SJSA1 (cell line): ENCODE data around the gene RASA3. TPM values are rescaled to one million over a fixed set of nuclear protein-coding genes. Genes with fewer than 3 reads are reported as not detected.
"Not testable (repeated sequence)": the region's sequence is repeated elsewhere in the genome, so short reads cannot be mapped to it uniquely, and the experiment has no call there.

Experiments
- DNase-seq, 2 experiments: peaks; one replicate each; pipeline ENCODE4 v3.0.0-alpha.2; 2015 to 2020; ENCODE audit warnings: low spot score in 2 of 2, low read depth in 1 of 2
- H3K27ac ChIP-seq: fragments of 250-450 bp; sonication (Bioruptor Pico); 2 replicates; pipeline ENCODE4 v1.5.1; 2020; ENCODE audit warnings: mild to moderate bottlenecking, moderate library complexity
- H3K27me3 ChIP-seq: fragments of 250-450 bp; sonication (Bioruptor Pico); replicated peaks from 2 replicates; pipeline ENCODE4 v1.5.1; 2020; ENCODE audit warnings: mild to moderate bottlenecking, moderate library complexity
- H3K36me3 ChIP-seq: fragments of 250-450 bp; sonication (Bioruptor Pico); 2 replicates; pipeline ENCODE4 v1.5.1; 2020; ENCODE audit warnings: mild to moderate bottlenecking
- H3K4me1 ChIP-seq: fragments of 250-450 bp; sonication (Bioruptor Pico); replicated peaks from 2 replicates; pipeline ENCODE4 v1.6.1; 2021; ENCODE audit warnings: mild to moderate bottlenecking
- H3K4me3 ChIP-seq: fragments of 250-450 bp; sonication (Bioruptor Pico); 2 replicates; pipeline ENCODE4 v1.5.1; 2020; ENCODE audit warnings: mild to moderate bottlenecking
- H3K9me3 ChIP-seq: fragments of 250-450 bp; sonication (Bioruptor Pico); replicated peaks from 2 replicates; pipeline ENCODE4 v1.5.1; 2020; ENCODE audit warnings: mild to moderate bottlenecking
- total RNA-seq: library from RNA; depleted of rRNA; stranded (reverse); fragments of >200 nt; shearing (Covaris generic); gene quantifications from 2 replicates; pipeline ENCODE4 v1.2.3, GENCODE V29; 2014

Gene RASA3
- total RNA-seq, 1 experiment from 2014 or later = 19.8 TPM

DNA sequence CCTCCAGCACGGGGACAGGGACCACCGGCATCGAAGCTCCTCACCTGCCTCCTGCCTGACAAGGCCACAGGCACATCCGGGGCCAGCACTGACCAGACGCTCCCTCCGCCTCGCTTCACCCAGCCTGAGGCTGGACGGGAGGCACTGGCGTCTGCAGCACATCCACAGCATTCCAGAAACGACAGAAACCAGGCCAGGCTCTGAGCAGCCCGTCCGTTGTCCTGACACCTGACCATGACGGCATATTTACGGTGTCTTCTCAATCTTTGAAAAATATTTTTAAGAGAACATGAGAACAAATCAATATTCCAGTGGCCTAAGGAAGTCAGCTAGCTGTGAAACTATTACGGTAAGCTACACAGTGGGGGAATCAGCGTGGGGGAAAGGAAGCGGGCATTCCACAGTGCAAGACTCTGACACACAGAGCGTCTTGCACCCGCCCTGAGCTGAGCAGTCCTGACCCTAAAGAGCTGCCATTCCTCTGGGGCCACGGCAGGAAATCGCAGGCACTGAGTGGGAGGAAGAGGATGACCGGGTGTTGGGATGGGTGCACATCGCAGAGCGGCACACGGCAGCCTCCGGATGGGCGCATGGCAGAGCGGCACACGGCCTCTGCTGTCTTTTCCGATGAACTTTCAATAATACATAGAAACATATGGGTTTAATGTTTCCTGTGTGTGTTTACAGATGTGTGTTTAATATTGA lies 26.8 kb downstream of the RASA3 start:
- Histone ChIP-seq H3K9me3 (no peaks in the 10 kb centered on the region), H3K4me3 (no peak overlapping the region), H3K27ac (no peak overlapping the region), H3K4me1 (peaks cover 11% of the 10 kb centered on the region), H3K27me3 (no peaks in the 10 kb centered on the region), H3K36me3 (peaks cover 10% of the 10 kb centered on the region; the same call in 1 of the 2 replicates)
- no peak for DNase-seq

DNA sequence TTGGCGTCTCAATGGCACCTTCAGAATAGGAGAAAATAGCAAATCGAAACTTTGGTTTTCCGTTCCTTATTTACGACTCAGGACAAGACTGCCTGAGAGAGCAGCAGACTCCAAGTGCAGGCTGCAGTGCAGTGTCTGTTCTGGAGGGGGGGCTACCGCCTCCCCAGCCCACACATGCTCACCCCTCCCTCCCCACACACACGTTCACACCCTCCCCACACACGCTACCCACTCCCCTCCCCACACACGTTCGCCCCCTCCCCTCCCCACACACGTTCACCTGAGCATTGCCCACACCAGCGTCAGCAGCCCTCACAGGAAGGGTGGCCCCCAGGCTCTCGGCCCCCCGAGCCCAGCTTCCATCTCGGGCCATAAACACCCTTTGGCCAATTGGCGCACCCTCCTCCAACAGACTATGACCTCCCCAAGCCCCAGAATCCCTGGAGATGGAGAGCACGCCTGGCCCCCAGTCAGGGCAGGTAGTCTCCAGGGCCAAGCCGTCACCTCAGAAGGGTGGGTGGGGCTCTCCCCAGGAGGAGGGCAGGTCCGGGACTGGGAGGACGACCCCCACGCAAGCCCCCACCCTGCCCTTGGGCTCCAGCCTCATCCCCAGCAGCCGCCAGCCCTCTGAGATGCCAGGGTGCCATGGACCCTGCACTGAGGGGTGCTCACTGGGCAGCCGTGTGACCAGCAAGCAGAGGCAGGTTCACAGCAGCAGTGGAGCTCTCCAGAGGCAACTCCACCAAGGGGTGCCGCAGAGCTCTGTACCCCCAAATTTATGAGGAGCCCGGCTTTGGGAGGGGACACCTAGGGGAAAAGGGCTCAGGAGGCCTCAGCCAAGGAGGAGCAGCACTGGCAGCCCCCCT lies 27.5 kb downstream of the RASA3 start:
- no peak overlapping the region for H3K27ac ChIP-seq

DNA sequence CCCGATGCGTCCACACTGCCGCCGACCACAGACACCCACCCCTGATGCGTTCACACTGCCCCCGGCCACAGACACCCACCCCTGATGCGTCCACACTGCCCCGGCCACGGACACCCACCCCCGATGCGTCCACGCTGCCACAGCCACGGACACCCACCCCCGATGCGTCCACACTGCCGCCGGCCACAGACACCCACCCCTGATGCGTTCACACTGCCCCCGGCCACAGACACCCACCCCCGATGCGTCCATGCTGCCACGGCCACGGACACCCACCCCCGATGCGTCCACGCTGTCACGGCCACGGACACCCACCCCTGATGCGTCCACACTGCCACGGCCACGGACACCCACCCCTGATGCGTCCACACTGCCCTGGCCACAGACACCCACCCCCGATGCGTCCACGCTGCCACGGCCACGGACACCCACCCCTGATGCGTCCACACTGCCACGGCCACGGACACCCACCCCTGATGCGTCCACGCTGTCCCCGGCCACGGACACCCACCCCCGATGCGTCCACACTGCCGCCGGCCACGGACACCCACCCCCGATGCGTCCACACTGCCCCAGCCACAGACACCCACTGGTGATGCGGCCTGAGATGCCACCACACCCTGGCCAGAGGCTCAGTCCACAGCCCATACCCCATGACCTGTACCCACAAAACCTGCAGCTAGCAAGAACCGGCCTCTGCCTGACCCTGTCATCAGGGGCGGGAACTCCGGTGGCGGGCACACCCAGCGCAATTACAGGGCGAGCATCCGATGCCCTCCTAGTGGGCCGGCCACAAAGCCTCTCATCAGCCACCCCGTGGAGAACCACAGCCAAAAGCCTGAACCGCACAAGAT lies 28.4 kb downstream of the RASA3 start:
- peaks cover 13% of the 10 kb centered on the region for H3K4me1 ChIP-seq
- H3K4me3 ChIP-seq = no peak overlapping the region
- H3K27me3 ChIP-seq = no peaks in the 10 kb centered on the region
- no peak for DNase-seq
- H3K9me3 ChIP-seq = no peaks in the 10 kb centered on the region
- no peak overlapping the region for H3K27ac ChIP-seq
- peaks cover 9% of the 10 kb centered on the region; the same call in 1 of the 2 replicates for H3K36me3 ChIP-seq

More for the DNA sequence above, 27.5 kb downstream of the RASA3 start:
- peaks cover 11% of the 10 kb centered on the region for H3K4me1 ChIP-seq
- H3K4me3 ChIP-seq = no peak overlapping the region
- no peaks in the 10 kb centered on the region for H3K9me3 ChIP-seq
- H3K36me3 ChIP-seq = peaks cover 10% of the 10 kb centered on the region; the same call in 1 of the 2 replicates
- no peak for DNase-seq
- H3K27me3 ChIP-seq = no peaks in the 10 kb centered on the region

DNA sequence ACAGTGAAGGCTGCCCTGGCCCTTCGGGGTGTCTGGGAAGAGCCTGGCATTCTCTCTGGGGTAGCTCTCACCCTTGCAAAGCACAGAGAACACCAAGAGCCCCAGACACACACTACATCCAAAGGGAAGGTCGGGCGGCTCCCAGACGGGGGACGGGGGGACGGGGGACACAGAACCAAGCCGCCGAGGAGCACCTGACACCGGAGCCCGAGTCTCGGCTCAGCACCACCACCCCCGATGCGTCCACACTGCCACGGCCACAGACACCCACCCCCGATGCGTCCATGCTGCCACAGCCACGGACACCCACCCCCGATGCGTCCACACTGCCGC lies 29.2 kb downstream of the RASA3 start:
- not testable (repeated sequence) for H3K27me3 ChIP-seq, H3K9me3 ChIP-seq, H3K4me3 ChIP-seq, H3K36me3 ChIP-seq, H3K27ac ChIP-seq, DNase-seq
- peaks cover 21% of the 10 kb centered on the region for H3K4me1 ChIP-seq

DNA sequence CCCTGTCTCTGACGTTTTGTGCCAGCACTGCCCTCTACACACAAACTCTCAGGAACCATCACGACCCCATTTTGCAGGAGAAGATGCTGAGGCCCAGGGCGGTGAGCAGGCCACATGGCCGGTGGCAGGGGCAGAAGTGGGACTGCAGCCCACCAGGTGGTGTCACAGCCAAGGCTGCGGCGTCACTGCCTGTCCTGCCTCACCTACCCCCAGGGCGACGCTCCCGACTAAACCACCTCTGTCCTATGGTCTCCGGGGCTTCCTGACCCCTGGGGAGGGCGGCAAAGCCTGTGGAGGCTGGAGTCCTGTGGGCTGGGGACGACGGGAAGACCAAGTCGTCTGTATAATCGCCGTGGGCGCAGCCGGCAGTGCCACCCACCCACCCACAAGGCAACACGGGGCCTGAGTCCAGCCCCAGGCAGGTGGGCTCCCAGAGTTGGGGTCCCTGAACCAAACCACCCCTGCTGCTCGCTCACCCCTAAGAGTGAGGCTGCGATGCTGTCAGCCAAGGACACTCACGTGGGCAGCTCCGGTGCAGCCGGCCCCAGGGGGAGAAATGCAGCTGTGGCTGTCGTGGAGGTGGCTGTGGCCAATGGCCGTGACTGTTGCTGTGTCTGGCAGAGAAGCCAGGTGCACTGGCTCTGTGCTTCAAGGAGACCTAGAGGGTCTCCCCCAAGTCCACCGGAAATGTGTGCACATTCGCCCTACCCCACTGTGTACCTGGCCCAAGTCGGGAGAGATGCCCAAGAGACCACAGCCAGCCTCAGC lies 29.7 kb downstream of the RASA3 start:
- H3K4me1 ChIP-seq = peaks cover 22% of the 10 kb centered on the region
- no peak for DNase-seq

DNA sequence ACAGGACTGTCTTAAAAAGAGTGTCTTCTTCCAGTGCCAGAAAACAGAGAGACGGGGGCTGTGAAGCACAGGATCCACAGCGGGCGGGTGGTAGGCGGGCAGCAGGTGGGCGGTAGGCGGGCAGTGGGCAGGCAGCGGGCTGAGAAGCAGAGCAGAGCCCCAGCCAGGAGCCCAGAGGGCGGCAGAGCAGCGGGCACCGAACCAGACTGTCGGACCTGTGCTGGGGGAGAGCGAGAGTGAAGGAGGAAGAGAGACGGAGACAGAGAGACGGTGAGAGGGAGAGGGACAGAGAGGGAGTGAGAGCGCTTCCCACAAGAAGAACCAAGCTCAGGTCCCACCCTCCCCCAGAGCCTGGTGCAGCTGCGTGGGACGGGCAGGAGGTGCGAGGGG lies 30.3 kb downstream of the RASA3 start:
- DNase-seq = no peak
- Histone ChIP-seq H3K27ac (no peak overlapping the region), H3K27me3 (no peaks in the 10 kb centered on the region), H3K4me1 (peaks cover 22% of the 10 kb centered on the region), H3K4me3 (no peak overlapping the region), H3K36me3 (peaks cover under 1% of the 10 kb centered on the region; the same call in 1 of the 2 replicates), H3K9me3 (no peaks in the 10 kb centered on the region)

More for the DNA sequence above, 29.7 kb downstream of the RASA3 start:
- Histone ChIP-seq H3K27me3 (no peaks in the 10 kb centered on the region), H3K27ac (no peak overlapping the region), H3K36me3 (peaks cover 3% of the 10 kb centered on the region; the same call in 1 of the 2 replicates), H3K4me3 (no peak overlapping the region), H3K9me3 (no peaks in the 10 kb centered on the region)

DNA sequence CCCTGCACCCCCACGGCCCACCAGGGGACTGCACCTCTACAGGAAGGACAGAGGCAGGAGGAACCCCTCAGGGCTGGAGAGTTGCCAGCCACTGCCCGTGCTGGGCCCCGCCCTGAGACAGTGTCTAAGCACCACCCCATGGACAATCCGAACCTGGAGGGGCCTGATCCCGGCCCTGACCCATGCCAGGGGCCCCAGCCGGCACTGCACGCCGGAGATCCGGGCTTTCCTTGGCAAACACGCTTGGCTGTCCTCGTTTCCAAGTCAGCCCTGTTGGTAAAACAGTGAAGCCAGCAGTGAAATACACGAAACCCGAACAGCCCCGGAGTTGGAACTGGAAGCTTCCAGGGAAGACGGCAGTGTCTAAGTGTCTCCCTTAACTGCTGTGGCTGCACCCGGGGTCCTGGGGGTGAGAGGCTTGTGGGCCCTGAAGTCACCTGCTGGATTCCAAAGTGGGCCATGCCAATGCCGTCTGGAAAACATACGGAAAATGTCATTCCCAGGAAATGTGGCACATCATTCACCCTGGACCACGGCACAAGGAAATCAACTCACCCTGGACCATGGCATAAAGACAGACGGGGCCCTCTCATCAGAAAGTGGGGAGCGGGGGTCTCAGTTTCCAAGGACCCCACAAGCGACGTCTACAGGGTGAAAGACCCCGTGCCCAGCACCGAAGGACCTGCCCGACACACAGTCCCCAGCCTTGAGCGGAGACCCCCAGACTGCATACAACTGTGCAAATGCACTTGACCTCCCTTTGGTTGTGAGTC lies 30.9 kb downstream of the RASA3 start:
- Histone ChIP-seq H3K27me3 (no peaks in the 10 kb centered on the region), H3K9me3 (no peaks in the 10 kb centered on the region), H3K27ac (no peak overlapping the region), H3K4me1 (peaks cover 27% of the 10 kb centered on the region), H3K36me3 (no peaks in the 10 kb centered on the region), H3K4me3 (no peak overlapping the region)
- DNase-seq = no peak

DNA sequence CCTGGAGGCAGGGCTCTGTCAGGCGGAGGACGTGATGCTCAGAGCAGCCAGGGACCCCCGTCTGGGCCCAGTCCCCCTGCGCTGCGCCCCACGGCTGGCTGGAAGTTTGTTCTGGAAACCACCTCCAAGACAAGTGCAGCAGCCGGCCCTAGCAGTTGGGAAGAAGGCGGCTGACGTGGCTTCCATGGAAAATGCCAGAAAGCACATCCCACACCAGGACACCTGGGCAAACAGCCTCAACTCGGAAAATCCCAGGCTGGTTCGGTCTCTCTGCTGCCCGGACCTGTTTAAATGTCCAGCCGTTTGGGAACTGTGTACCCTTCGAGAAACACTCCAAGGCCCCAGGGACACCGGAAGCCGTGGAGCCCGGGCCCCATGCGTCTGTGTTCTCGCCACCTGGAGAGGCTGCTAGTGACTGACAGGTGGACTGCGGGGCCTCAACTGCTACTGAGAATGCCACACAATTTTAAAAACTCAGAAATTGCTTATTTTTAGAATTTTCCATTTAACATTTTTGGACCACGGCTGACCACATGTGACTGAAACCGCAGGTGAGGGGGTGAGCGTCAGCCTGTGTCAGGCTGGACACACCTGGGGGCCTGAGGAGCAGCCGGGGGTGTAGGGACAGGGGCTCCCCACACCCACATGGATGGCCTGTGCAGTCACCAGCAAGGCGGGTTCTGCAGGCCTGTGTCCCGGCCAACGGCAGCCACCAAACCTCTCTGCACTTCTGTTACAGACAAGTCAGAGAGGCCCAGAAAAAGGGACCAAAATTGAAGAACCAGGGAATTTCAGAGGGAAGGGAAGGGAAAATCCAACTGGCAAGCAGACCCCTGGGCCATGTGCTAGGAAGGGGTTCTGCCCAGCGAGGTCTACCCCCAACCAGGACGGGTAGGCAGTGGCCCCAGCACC lies 31.7 kb downstream of the RASA3 start:
- DNase-seq = no peak
- Histone ChIP-seq H3K27ac (no peak overlapping the region), H3K27me3 (no peaks in the 10 kb centered on the region), H3K36me3 (no peaks in the 10 kb centered on the region), H3K4me3 (no peak overlapping the region), H3K9me3 (no peaks in the 10 kb centered on the region), H3K4me1 (peaks cover 35% of the 10 kb centered on the region)

DNA sequence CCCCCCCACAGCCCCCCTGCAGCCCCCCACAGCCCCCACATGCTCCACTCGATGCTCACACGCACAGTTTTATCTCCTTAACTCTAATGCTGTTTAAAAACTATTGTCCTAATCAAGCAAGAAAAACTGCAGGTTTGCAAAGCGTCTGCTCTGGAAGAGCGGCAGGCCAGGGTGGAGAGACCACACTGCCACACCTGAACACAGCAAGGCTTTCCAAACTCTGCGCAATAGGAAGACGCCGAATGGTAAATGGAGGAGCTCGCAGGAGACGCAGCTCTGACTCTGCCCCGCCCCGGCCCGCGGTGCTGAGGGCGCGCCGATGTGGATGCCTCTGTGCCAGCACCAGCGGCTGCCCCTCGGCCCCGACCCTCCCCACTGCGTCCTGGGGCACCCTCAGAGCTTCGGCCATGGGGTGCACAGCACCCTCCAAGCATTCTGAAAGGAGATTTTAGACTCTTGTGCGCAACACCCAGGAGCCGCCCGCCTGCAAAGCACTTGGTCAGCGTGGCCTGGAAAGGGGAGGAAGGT lies 32.4 kb downstream of the RASA3 start:
- Histone ChIP-seq H3K4me3 (no peak overlapping the region), H3K27me3 (no peaks in the 10 kb centered on the region), H3K4me1 (peaks cover 42% of the 10 kb centered on the region), H3K9me3 (no peaks in the 10 kb centered on the region), H3K36me3 (no peaks in the 10 kb centered on the region), H3K27ac (no peak overlapping the region)
- peak in 1 of 2 experiments; percentile 34 for DNase-seq

DNA sequence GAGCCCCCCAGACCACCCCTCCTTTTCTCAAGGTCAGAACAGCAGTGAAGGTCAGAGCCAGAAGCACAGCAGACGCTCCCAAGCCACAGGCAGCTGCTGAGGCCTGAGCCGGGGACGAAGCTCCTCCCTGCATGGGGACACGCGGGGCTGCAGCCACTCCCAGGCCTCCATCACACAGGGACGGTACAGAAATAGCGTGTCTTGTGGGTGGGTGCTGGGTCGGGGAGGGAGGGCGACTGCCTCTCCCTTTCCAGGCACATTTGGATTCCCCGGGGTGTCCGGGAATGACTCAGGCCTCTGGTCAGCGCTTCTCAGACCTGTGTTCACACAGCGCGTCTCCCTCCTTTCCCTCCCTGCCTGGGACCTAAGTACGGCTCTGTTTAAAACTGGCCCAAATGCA lies 33.2 kb downstream of the RASA3 start:
- Histone ChIP-seq H3K4me3 (no peak overlapping the region), H3K27ac (no peak overlapping the region)

DNA sequence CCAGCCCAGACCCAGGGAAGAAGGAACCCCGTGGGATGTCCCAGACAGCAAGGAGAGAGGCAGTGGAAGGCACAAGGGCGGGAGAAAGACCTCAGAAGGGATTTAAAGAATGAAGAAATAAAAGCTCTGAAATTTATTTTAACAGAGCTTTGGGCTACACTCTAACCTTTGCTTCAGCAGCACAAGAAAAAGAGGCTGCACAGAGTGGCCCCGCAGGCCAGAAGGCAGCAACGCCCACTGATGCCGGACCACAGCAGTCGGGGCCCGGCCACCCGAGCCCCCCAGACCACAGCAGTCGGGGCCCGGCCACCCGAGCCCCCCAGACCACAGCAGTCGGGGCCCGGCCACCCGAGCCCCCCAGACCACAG lies 33.8 kb downstream of the RASA3 start:
- H3K27me3 ChIP-seq, H3K27ac ChIP-seq, H3K36me3 ChIP-seq, H3K4me3 ChIP-seq, DNase-seq, H3K9me3 ChIP-seq: not testable (repeated sequence)
- peaks cover 45% of the 10 kb centered on the region for H3K4me1 ChIP-seq

More for the DNA sequence above, 33.2 kb downstream of the RASA3 start:
- H3K36me3 ChIP-seq = no peaks in the 10 kb centered on the region
- peaks cover 45% of the 10 kb centered on the region for H3K4me1 ChIP-seq
- H3K9me3 ChIP-seq = no peaks in the 10 kb centered on the region
- no peaks in the 10 kb centered on the region for H3K27me3 ChIP-seq
- DNase-seq = peak; percentile 86 to 96
